Islet precursor cell (in vitro differentiated cells): ENCODE data around the gene METAP1D.
"Not testable (repeated sequence)": the region's sequence is repeated elsewhere in the genome, so short reads cannot be mapped to it uniquely, and the experiment has no call there.

ENCODE experiments used
- DNase-seq: peaks from one replicate; pipeline ENCODE4 v3.0.0-alpha.2; 2018

Gene METAP1D

DNA sequence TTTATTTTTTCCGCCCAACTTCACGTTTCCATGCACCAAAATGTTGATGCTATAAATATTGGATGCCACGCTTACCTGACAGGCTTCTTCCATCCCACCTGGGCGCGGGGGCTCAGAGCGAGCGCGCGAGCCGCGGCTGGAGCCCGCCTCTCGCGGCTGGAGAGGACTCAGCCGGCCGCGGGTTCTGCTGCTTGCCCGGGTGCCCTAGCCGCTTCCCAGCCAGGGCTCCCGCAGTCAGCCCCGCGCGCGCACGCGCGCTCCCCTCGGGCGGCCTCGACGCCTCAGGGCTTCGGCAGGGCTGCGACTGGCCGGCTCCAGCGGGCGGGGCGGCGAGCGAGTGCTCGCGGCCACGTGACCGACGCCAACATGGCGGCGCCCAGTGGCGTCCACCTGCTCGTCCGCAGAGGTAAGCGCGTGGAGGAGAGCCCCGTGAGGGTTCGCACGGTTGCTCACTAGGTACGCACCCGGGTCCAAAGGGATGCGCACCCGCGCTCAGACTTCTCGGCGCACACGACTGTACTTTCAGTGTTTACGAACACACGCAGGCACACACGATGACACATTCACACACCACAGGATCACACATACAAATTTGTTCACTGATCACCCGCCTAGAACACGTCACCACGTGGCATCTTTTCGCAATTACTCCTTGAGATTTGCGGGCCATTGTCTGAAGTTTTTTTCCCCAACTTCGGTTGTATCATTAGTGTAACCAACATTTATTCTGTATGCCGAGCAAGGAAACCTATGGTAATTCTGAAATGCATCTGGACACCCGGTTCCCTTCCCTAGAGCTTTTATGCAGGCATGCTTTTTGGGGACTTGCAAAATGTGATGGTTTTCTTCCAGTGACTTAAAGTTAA, at the start of gene METAP1D:
Gene METAP1D, plus strand, starts transcription at position 350 of the 866 bp plus-strand sequence. Its CDS starts 17 bp downstream, at position 367.
- DNase-seq, result peak; percentile 97

DNA sequence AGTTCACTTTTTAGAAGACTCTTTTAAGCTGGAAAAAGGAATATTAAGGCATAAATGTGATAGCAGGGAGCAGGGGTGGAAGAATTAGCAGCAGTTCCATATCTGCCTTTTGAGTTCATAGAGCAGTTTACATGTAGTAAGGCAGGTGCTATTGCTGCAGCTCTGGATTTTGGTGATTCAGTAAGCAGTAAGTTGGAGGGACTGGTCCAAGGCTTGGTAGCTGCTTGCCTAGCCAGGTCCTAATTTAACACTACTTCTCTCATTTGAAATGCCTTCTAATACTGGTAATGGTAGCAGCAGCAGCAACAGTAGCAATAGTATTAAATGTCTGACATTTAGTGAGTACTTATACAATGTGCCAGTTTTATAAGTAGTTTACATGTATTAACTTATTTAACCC, 47.5 kb upstream of the METAP1D start:
- DNase-seq, result no peak

- DNase-seq, result no peak
Measured at GRCh38 chr2:171952748-171953147, 47.0 kb upstream of the METAP1D start.

- DNase-seq, result no peak
Measured at GRCh38 chr2:171956135-171956825, 43.5 kb upstream of the METAP1D start.

DNA sequence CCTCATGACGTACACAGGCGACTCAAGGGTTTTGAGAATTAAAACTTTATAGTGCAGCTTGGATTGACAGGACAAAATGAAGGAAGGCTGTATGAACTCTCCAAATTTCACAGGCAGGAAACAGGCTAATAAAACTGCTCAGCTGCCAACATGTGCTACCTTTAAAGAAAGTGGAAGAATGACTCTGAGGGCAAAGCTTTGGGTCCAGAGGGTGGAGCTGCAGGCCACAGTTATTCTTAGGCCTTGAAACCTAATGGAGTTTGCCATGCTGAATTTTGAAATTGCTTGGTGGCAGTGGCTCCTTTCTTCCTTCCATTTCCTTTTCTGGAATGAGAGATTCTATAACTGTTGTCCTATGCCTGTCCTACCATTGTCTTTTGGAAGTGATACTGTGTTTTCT, 42.7 kb upstream of the METAP1D start:
- DNase-seq, result peak; percentile 55

DNA sequence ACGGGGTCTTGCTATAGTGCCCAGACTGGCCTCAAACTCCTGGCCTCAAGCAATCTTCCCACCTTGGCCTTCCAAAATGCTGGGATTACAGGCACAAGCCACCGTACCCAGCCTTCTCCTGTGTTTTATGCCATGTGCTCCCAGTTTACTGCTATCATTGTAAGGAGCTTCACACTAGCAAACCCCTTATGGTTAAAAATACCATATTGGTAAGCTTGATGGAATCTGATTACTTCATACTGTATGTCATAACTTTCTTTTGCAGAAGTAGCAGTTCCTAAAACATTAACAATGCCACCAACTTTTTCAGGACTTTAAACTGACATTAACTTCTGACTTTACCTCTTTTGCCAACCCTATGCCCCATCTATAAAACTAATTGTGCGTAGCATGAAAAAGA, 41.3 kb upstream of the METAP1D start:
- DNase-seq, result no peak

DNA sequence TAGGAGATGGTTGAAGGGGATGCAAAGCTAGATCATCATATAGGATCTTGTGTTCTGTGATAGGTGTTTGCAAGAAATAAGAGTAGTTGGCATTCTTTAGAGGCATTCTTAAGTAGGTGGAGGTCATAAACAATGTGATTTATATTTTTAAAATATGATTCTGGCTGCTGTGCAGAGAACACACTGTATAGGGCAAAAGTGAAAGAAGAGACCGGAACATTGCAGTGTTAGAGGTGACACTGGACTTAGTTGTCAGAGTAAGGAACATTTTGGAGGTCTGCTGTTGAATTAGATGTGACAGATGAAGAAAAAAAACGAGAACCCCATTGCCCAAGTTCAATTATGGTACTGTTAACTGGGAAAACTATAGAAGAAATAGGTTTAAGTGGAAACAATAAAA, 39.8 kb upstream of the METAP1D start:
- DNase-seq, result no peak

DNA sequence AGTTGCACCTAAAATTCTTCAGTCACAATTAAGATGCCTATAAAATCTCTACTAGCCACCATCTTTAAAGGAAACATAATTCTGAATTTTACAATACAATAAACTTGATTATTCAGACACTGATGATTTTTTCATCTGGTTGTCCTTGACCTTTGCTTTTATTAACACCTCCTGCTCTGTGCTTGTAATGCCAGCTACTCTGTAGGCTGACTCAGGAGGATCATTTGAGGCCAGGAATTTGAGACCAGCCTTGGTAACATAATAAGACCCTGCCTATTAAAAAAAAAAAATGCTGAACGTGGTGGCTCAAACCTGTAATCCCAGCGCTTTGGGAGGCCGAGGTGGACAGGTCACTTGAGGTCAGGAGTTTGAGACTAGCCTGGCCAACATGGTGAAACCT, 39.2 kb upstream of the METAP1D start:
- no peak for DNase-seq

- no peak for DNase-seq
Measured at GRCh38 chr2:171963198-171963597, 36.6 kb upstream of the METAP1D start.

DNA sequence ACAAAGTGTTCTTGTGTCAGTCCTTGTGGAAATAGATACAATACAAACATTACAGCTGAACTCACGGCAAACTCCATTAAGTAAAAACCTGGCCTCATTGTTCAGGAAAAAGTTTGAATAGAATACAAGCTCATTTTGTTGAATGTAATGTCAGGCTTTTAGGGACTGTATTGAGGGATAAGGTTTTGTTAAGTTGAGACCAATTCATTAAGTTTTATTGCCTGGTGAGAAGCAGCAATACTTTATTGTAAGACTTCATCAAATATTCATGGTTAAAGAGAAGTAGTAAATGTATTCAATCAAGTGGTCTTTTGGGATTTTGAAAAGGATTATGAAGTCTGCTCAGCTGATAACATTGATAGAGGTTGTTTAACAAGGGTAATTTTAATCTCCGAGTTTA, 35.4 kb upstream of the METAP1D start:
- DNase-seq, result no peak

- DNase-seq, result no peak
Measured at GRCh38 chr2:171965238-171965637, 34.5 kb upstream of the METAP1D start.

DNA sequence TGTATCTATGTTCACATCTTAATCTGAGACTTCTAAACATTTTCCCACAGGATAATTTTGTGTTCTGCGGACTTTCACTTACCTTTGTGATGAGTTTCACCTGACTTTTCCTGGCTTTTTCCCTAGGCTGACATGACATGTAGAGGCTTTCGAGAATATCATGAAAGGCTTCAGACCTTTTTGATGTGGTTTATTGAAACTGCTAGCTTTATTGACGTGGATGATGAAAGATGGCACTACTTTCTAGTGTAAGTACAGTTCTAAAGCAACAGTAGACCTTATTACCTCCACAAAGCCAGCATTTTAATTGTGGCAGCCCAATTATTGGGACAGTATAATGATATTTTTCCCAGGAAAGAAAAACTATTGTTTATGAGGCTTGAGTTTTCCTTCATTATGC, 34.1 kb upstream of the METAP1D start:
- no peak for DNase-seq

- no peak for DNase-seq
Measured at GRCh38 chr2:171966235-171966634, 33.5 kb upstream of the METAP1D start.

GRCh38 chr2:171966688-171967087, 33.1 kb upstream of the METAP1D start:
- no peak for DNase-seq

DNA sequence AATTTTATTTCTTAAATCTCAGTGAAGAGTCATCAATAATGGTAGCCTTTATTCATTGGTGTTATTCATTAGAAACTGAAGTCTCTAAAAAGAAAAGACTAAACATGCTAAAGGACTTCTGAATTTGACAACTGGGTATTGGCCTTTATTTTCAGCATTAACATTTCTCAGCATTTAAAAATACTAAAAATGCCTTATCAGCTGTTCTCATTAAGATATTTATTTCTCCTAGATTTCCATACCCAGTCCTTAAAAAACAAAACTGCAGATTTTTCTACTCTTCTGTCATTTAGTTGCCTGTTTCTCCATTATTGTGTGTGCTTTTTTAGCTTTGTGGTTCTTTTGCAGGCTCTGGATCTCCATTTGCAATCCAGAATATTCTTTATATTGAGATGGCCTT, 31.2 kb upstream of the METAP1D start:
- DNase-seq, result no peak

DNA sequence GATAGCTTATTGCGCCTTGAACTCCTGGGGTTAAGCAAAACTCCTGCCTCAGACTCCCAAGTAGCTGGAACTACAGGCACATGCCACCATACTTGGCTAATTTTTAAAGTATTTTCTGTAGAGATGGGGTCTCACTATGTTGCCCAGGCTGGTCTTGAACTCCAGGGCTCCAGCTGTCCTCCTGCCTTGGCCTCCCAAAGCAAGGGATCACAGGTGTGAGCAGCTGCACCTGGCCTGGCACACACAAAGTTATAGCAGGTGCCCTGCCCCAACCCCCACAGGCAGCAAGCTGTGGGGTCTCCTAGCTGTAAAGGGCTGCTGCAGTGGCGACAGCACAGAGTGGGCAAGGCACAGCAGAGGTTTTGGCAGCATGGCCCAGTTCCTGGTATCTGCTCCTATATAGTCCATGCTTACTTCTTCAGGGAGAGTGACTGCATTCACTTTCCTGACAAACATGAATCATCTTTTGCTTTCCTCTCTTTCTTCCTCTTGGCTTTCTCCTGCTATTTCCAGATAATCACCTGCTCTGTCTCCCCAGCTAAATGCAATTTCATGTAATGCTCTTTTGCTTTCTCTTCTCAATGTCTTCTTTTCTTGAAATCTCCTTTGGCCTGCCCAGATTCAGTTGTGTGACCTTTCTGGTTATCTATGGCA, 27.3 kb upstream of the METAP1D start:
- DNase-seq, result no peak

DNA sequence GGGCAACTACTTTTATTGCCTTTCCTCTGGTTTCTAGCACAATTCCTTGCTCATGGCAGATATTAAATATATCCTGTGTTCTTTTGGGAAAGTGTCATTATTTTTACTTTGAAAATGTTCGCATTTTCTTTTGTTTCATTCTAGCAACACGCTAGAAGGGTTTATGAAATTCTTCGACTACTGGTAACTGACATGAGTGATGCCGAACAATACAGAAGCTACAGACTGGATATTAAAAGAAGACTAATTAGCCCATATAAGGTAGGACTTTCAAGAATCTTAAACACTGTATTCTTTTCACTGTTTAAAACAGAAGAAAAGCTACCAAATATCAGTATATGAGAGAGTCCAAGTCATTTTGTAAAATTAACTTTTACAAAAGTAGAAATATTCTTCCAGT, 20.6 kb upstream of the METAP1D start:
- no peak for DNase-seq

DNA sequence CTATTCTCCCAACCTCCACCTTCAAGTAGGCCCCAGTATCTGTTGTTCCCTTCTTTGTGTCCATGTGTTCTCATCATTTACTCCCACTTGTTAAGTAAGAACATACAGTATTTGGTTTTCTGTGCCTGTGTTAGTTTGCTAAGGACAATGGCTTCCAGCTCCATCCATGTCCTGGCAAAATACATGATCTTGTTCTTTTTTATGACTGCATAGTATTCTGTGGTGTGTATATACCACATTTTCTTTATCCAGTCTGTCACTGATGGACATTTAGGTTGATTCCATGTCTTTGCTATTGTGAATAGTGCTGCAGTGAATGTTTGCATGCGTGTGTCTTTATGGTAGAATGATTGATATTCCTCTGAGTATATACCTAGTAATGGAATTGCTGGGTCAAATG, 15.8 kb upstream of the METAP1D start:
- not testable (repeated sequence) for DNase-seq

DNA sequence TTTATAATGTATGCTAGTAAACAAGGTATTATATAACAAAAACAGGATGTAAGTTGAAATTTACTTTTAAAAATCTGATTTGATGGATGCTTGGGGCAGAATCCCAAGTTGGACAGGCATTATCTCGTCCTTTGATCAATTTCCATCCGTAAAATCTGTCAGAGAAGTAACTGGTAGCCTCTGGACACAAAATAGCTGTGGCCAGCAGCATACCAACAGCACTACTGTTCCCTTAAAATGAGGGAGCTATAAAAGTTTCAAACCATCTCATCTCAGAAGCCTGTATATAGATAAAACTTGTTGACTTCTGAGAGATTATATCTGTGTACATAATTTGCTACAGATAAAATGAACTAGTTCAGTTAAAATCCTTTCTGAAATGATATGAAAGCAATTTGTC, 14.7 kb upstream of the METAP1D start:
- no peak for DNase-seq

- DNase-seq, result no peak
Measured at GRCh38 chr2:171986778-171987177, 13.0 kb upstream of the METAP1D start.

- no peak for DNase-seq
Measured at GRCh38 chr2:171991027-171991426, 8.7 kb upstream of the METAP1D start.

GRCh38 chr2:171995586-171995985, 4.2 kb upstream of the METAP1D start:
- no peak for DNase-seq

DNA sequence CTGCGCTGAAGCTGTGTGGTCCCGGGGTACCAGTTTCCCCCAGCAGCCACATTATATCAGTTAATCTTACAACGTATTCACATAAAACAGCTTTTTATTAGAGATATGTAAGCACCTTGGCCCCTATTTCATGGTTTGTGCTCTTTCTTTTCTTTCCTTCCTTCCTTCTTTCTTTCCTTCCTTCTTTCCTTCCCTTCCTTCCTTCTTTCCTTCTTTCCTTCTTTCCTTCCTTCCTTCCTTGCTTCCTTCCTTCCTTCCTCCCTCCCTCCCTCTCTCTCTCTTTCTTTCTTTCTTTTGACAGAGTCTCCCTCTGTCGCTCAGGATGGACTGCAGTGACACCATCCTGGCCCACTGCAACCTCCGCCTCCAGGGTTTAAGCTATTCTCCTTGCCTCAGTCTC, 3.7 kb upstream of the METAP1D start:
- DNase-seq, result no peak

- not testable (repeated sequence) for DNase-seq
Measured at GRCh38 chr2:171997031-171997430, 2.7 kb upstream of the METAP1D start.
